DND-41 (cell line): ENCODE results near the gene GSTM1.
"Not testable (repeated sequence)": the region's sequence is repeated elsewhere in the genome, so short reads cannot be mapped to it uniquely, and the experiment has no call there.

Source experiments
- ATAC-seq: fragments of 200-7000 bp; cut with Tn5 transposase; 3 replicates; pipeline ENCODE4 v1.9.1; 2021; ENCODE audit warnings: low read depth; ENCODE audit not compliant: insufficient read depth
- DNase-seq: peaks from one replicate; pipeline ENCODE4 v3.0.0-alpha.2; 2020
- H2AFZ ChIP-seq: 2 replicates; pipeline ENCODE4 v1.6.0; 2012; ENCODE audit warnings: low read depth, low read length
- H3K27ac ChIP-seq: 2 replicates; pipeline ENCODE4 v1.5.1; 2012; ENCODE audit warnings: low read length, inconsistent platforms
- H3K27me3 ChIP-seq: fragments of 200-600 bp; sonication (generic); 2 replicates; pipeline ENCODE4 v1.6.0; 2012; ENCODE audit warnings: low read length, mild to moderate bottlenecking, inconsistent platforms; ENCODE audit not compliant: insufficient read depth, poor library complexity
- H3K36me3 ChIP-seq: 2 replicates; pipeline ENCODE4 v1.5.1; 2012; ENCODE audit warnings: low read length, inconsistent platforms; ENCODE audit not compliant: insufficient read depth
- H3K4me1 ChIP-seq: 2 replicates; pipeline ENCODE4 v1.5.1; 2012; ENCODE audit warnings: mild to moderate bottlenecking, low read length; ENCODE audit not compliant: insufficient read depth
- H3K4me2 ChIP-seq: 2 replicates; pipeline ENCODE4 v1.6.0; 2012; ENCODE audit warnings: mild to moderate bottlenecking, moderate library complexity, low read length, inconsistent platforms; ENCODE audit not compliant: insufficient read depth
- H3K4me3 ChIP-seq, 2 experiments: fragments of 200-600 bp in 1 of 2; shearing (Covaris generic) in 1 of 2; 2 replicates each; pipeline ENCODE4 v1.5.1; 2012 to 2016; ENCODE audit warnings: inconsistent platforms in 2 of 2, low read length in 2 of 2, mild to moderate bottlenecking in 2 of 2, low read depth in 1 of 2, moderate library complexity in 1 of 2
- H3K79me2 ChIP-seq: 2 replicates; pipeline ENCODE4 v1.6.0; 2012; ENCODE audit warnings: low read length, inconsistent platforms; ENCODE audit not compliant: insufficient read depth
- H3K9ac ChIP-seq: 2 replicates; pipeline ENCODE4 v1.6.0; 2012; ENCODE audit warnings: low read depth, mild to moderate bottlenecking, inconsistent platforms, low read length, moderate library complexity
- H3K9me3 ChIP-seq: 2 replicates; pipeline ENCODE4 v1.5.1; 2012; ENCODE audit warnings: low read length, moderate library complexity, mild to moderate bottlenecking, inconsistent platforms; ENCODE audit not compliant: insufficient read depth, severe bottlenecking
- H4K20me1 ChIP-seq: 2 replicates; pipeline ENCODE4 v1.6.0; 2012; ENCODE audit warnings: low read length; ENCODE audit not compliant: insufficient read depth
- CTCF ChIP-seq: IDR thresholded peaks from 2 replicates; pipeline ENCODE4 v1.5.1; 2012; ENCODE audit warnings: borderline replicate concordance, low read length, moderate library complexity, mild to moderate bottlenecking; ENCODE audit not compliant: poor library complexity, severe bottlenecking; ENCODE audit errors: extremely low read depth
- EZH2 ChIP-seq: IDR thresholded peaks from 3 replicates; pipeline ENCODE4 v1.6.1; 2012; ENCODE audit warnings: borderline replicate concordance, low read depth, mild to moderate bottlenecking, moderate library complexity, low read length, inconsistent platforms; ENCODE audit not compliant: severe bottlenecking

The GSTM1 gene

GRCh38 chr1:109697066-109697465, 9.4 kb downstream of the GSTM1 start:
- H3K4me3 ChIP-seq, result no peak overlapping the region
- H3K9ac ChIP-seq, result no peak overlapping the region
- no peak overlapping the region for H3K4me2 ChIP-seq
- no peaks in the 10 kb centered on the region for H3K79me2 ChIP-seq
- TF ChIP-seq CTCF (no peak), EZH2 (no peak)
- no peaks in the 10 kb centered on the region for H4K20me1 ChIP-seq
- ATAC-seq (no peak), DNase-seq (no peak)
- H3K27me3 ChIP-seq, result no peaks in the 10 kb centered on the region
- H3K36me3 ChIP-seq, result no peaks in the 10 kb centered on the region
- H3K27ac ChIP-seq, result no peak overlapping the region
- no peaks in the 10 kb centered on the region for H3K4me1 ChIP-seq
- H3K9me3 ChIP-seq, result no peaks in the 10 kb centered on the region
- no peak overlapping the region for H2AFZ ChIP-seq

GRCh38 chr1:109697861-109698260, 10.2 kb downstream of the GSTM1 start:
- H3K9me3 ChIP-seq, H3K27ac ChIP-seq, H3K4me1 ChIP-seq, H3K36me3 ChIP-seq, H3K4me3 ChIP-seq, H3K9ac ChIP-seq, ATAC-seq, H3K79me2 ChIP-seq, H2AFZ ChIP-seq, H4K20me1 ChIP-seq, DNase-seq, H3K4me2 ChIP-seq, H3K27me3 ChIP-seq: not testable (repeated sequence)

GRCh38 chr1:109702940-109703339, 15.3 kb downstream of the GSTM1 start:
- not testable (repeated sequence) for H3K36me3 ChIP-seq, H3K4me1 ChIP-seq, H2AFZ ChIP-seq, H3K4me2 ChIP-seq, H3K27me3 ChIP-seq, ATAC-seq, H3K9ac ChIP-seq, H4K20me1 ChIP-seq, H3K9me3 ChIP-seq, H3K79me2 ChIP-seq, H3K4me3 ChIP-seq, H3K27ac ChIP-seq, DNase-seq

- no peaks in the 10 kb centered on the region for H3K4me1 ChIP-seq
These were observed 16.6 kb downstream of the GSTM1 start for GRCh38 chr1:109704173-109704572.

More at GRCh38 chr1:109704173-109704572, 16.6 kb downstream of the GSTM1 start:
- no peak overlapping the region for H3K4me2 ChIP-seq
- H3K79me2 ChIP-seq, result no peaks in the 10 kb centered on the region
- H3K9me3 ChIP-seq, result peaks cover 4% of the 10 kb centered on the region
- H2AFZ ChIP-seq, result no peak overlapping the region
- H3K27me3 ChIP-seq, result no peaks in the 10 kb centered on the region
- no peak overlapping the region for H3K4me3 ChIP-seq
- H3K9ac ChIP-seq, result no peak overlapping the region
- TF ChIP-seq EZH2 (no peak), CTCF (no peak)
- no peaks in the 10 kb centered on the region for H4K20me1 ChIP-seq
- ATAC-seq, result no peak
- no peaks in the 10 kb centered on the region for H3K36me3 ChIP-seq
- no peak for DNase-seq
- H3K27ac ChIP-seq, result no peak overlapping the region
